Measurements from ENCODE around the gene SRRM5.
A peak's percentile ranks its signal among the peaks of the same experiment; 100 is the strongest.

SRRM5 gene

DNA sequence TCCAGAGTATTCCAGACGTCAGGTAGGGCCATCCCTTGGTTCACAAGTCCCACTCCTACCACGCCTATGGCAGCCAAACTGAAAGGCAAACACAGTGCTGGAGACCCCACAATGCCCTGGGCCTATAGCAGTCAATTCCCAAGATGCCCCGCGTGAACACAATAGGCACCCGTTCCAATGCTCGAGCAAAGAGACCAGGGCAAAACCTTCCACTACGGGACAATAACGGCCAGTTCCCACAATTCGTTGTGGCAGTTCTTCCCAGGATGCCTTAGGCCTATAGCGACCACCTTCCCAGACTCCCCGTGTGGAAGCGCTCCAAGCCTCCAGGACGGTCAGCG, 7.0 kb downstream of the SRRM5 start:
- Mint-ChIP-seq H3K27ac (peak overlapping the region; percentile 98), H3K36me3 (ENCODE audit: low read depth) (no peaks in the 10 kb centered on the region), H3K9me3 (no peaks in the 10 kb centered on the region), H3K27me3 (no peaks in the 10 kb centered on the region), H3K4me1 (peaks cover 18% of the 10 kb centered on the region), H3K4me3 (peak overlapping the region; percentile 93)
- peak; percentile 67 for ATAC-seq
- peak; percentile 67 for DNase-seq

DNA sequence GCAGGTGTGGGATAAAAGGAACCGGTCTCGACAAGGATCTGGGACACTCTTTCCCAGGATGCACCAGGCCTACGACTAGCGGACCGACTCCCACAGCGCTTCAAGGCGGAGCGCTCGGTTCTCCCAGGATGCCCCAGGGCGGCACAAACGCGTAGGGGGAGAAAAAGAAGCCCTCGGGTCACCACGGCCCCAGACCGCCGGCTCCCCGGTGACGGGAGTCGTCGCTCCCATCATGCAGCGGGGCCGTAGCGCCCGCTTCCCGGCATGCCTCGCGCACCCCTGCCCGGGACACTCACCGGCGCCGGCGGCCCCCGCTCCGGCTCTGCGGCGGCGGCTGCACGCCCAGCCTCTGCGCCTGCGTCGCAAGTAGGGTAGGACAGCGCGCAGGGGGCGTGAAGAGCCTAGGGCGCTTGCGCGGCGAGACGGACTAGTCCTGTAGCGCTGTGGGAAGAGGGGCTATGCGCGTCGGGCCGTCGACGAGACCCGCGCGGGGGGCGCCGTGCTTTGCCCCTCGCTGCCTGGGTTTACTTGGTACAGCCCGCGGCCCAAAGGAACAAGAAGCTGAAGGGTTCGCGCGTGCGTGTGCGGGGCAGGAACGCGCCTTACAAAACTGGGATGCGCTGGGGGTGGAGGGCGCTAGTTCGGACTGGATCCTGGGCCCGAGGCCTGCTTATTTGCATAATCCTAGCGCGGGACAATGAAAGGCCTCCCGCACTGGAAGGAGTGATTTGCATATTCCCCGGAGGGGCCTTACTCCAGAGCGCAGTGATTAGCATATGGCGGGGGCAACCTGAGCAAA, 7.6 kb downstream of the SRRM5 start, which contains the start of gene ZNF428:
Gene ZNF428, minus strand, starts transcription at position 368 of the 799 bp plus-strand sequence. CDS start 5,325 bp downstream, outside the sequence.
- DNase-seq = peak; percentile 87
- no peaks in the 10 kb centered on the region for H3K27me3 Mint-ChIP-seq
- H3K9me3 Mint-ChIP-seq = no peaks in the 10 kb centered on the region
- H3K27ac Mint-ChIP-seq = peak within 1 kb of the TSS; percentile 98
- peak; percentile 88 for ATAC-seq
- peak within 1 kb of the TSS; percentile 93 for H3K4me3 Mint-ChIP-seq
- peaks cover 20% of the 10 kb centered on the region for H3K4me1 Mint-ChIP-seq
- no peaks in the 10 kb centered on the region for H3K36me3 Mint-ChIP-seq (ENCODE audit: low read depth)

DNA sequence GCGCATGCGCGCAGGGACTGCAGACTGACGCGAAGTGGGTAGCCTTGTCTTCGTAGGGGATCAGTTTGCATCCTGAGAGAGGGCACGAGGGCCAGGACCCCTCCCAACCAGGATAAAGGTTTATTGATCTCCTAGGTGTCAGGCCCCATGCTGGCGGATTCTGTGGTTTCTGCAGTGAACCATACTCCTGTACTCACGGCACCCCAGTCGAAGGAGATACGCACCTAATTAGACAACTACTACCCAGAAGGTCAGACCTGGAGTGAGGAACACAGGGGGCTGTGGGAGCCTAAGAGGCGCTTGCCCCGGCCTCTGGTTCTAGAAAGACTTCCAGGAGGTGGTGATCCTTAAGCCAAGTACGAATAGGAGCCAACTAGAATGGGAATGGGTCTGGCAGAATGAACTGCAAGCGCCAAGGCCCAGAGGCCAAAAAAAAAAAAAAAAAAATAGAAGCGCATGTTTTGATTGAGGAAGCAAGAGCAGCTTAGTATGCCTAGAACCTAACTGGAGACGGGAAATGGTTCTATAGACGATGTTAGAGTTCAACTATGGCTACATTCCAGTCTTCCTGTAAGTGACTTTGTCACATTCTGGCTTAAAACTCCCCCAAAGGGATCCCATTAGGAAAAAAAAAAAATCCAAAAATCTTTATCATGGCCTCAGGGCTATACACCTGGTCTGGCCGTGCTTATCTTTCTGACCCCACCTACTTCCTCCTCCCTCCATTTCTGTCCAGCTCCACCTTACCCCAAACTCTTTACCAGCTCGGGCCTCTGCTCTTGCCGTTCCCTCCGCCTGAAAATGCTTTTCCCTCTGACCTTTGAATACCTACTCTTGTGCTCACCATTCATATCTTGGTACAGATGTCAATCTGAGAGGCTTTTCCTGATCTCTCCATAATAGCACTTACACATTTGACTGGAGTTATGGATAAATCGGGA, 8.4 kb downstream of the SRRM5 start:
- peak; percentile 1 for ATAC-seq
- peaks cover 27% of the 10 kb centered on the region for H3K4me1 Mint-ChIP-seq
- H3K36me3 Mint-ChIP-seq (ENCODE audit: low read depth) = no peaks in the 10 kb centered on the region

DNA sequence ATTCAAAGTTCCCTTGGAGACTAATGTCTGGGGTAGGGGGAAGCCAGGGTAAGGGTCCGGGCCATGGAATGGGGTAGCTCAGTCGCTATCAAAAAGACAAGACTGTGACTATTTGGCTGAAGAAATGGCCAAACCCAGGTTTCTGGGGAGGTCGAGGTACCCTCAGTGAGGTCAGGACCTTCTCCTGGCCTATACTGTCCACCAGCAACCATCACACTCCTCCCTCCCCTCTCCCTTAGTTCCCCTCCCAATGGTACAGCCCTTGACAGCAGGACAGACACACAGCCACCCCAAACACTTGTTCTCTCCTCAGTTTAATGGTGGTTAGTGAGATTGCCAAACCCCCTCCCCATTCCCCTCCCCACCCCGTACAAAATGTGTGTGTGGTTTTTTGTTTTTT, 10.2 kb downstream of the SRRM5 start:
- Mint-ChIP-seq H3K4me1 (peaks cover 31% of the 10 kb centered on the region), H3K27ac (no peak overlapping the region), H3K36me3 (ENCODE audit: low read depth) (no peaks in the 10 kb centered on the region), H3K4me3 (no peak overlapping the region), H3K9me3 (no peaks in the 10 kb centered on the region), H3K27me3 (no peaks in the 10 kb centered on the region)
- ATAC-seq = no peak
- DNase-seq = no peak

More for the DNA sequence above, 8.4 kb downstream of the SRRM5 start:
- Mint-ChIP-seq H3K4me3 (peak overlapping the region; percentile 93), H3K27me3 (no peaks in the 10 kb centered on the region), H3K27ac (peak overlapping the region; percentile 98), H3K9me3 (no peaks in the 10 kb centered on the region)
- DNase-seq = peak; percentile 91

DNA sequence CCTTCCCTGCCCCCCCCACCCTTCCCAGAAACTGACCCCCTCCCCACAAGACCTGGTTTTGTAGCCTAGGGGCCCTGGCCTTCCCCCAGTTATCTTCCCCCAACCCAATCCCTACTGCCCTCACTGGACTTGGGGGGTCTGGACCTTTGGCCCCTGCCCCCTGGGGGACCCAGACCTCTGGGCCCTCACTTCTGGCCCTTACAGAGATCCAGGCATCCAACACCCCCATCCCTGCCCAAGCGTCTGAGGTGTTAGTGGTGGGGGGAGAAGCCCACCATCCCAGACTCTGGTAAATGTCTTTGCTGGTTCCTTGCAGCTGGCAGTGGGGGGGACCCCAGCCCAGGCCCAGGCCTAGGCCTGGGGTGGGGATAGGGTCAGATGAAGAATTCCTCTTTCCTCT, 11.1 kb downstream of the SRRM5 start:
- H3K4me1 Mint-ChIP-seq = peaks cover 31% of the 10 kb centered on the region
- H3K27me3 Mint-ChIP-seq = peaks cover 2% of the 10 kb centered on the region
- DNase-seq (no peak), ATAC-seq (no peak)
- no peaks in the 10 kb centered on the region for H3K36me3 Mint-ChIP-seq (ENCODE audit: low read depth)
- H3K27ac Mint-ChIP-seq = no peak overlapping the region
- H3K4me3 Mint-ChIP-seq = no peak overlapping the region
- no peaks in the 10 kb centered on the region for H3K9me3 Mint-ChIP-seq

DNA sequence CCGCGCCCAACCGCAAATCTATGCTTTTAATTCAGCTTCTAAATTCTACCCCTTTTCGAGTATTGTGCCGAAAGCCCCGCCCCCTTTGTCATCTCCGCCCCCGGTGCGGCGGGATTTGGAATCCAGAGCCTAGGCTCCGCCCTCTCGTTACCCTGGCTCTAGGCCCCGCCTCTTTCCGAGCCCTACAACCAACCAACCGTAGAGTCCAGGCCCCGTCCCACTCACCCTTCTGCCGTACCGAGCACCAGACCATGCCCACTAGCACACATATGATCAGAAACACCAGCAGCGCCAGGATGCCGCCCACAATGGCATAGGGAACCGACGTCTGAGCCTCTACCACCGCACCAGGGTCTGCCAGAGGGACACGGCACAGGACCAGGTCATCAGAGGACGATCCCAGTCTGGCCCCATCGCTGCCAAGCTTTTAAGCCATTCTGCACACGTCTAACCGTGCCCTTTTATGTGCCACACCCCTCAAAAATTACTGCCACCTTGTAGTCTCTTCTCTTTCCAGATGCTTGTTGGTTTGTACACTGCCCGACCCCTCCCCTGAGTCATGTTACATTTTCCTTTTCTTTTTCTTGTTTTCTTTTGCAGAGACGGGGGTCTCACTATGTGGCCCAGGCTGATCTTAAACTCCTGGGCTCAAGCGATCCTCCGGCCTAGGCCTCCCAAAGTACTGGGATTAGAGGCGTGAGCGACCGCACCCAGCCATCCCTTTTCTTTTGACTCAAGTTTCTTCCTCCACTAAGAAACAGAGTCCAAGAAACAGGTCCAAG, 12.2 kb downstream of the SRRM5 start:
- no peak overlapping the region for H3K4me3 Mint-ChIP-seq
- H3K4me1 Mint-ChIP-seq = peaks cover 27% of the 10 kb centered on the region
- peaks cover 2% of the 10 kb centered on the region for H3K27me3 Mint-ChIP-seq
- H3K36me3 Mint-ChIP-seq (ENCODE audit: low read depth) = no peaks in the 10 kb centered on the region
- DNase-seq = no peak
- H3K9me3 Mint-ChIP-seq = no peaks in the 10 kb centered on the region
- H3K27ac Mint-ChIP-seq = no peak overlapping the region
- no peak for ATAC-seq

DNA sequence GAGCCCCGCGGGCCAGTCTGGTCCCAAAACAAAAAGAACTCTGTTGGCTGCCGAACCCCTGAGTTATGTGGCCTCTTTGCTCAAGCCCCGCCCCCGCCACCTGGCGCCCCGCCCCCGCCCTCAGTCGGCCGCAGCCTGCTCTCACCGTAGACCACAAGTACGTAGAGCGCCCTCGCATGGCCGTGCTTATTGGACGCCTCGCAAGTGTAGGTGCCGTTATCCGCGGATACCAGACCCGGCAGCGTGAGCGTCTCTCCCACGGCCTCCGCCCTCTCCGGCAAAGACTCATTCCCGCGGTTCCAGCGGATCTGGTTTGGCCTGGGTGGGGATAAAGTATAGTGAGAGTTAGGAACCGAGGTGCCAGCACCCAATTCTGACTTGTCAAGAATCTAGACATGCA, 13.0 kb downstream of the SRRM5 start:
- no peak overlapping the region for H3K27ac Mint-ChIP-seq
- ATAC-seq (peak; percentile 78), DNase-seq (peak; percentile 88)
- peaks cover 21% of the 10 kb centered on the region for H3K4me1 Mint-ChIP-seq
- H3K4me3 Mint-ChIP-seq = no peak overlapping the region
- no peaks in the 10 kb centered on the region for H3K36me3 Mint-ChIP-seq (ENCODE audit: low read depth)
- peaks cover 2% of the 10 kb centered on the region for H3K27me3 Mint-ChIP-seq
- no peaks in the 10 kb centered on the region for H3K9me3 Mint-ChIP-seq

DNA sequence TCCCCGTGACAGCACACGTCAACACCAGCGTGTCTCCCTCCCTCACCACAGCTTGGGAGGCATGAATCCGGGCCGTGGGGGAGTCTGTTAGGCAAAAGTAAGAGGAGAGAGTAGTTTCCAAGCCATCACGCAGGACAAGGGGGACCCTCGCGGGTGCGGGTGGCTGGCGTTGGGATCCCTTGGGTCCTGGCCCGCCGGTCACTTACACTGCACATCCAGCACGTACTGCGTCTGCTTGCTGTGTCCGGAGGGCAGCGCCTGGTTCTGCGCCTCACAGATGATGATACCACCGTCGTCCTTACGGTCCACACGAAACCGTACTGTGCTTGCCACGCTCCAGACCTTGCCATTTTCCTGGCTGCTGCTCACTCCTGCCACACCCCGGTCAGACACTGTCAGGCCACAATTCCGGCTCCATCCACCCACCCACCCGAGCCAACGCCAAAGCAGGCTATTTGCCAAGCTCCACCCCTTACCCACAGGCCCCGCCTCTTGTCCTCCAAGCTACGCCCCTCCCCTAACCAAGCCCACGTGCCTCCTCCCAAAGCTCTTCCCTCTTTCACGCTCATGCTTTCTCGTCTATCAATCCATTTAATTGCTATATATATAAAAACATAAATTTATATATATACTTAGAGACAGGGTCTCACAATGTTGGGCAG, 14.2 kb downstream of the SRRM5 start:
- DNase-seq (peak; percentile 37), ATAC-seq (no peak)
- no peaks in the 10 kb centered on the region for H3K36me3 Mint-ChIP-seq (ENCODE audit: low read depth)
- H3K27ac Mint-ChIP-seq = no peak overlapping the region
- no peak overlapping the region for H3K4me3 Mint-ChIP-seq
- H3K4me1 Mint-ChIP-seq = peaks cover 13% of the 10 kb centered on the region
- H3K27me3 Mint-ChIP-seq = peaks cover 2% of the 10 kb centered on the region
- H3K9me3 Mint-ChIP-seq = no peaks in the 10 kb centered on the region

DNA sequence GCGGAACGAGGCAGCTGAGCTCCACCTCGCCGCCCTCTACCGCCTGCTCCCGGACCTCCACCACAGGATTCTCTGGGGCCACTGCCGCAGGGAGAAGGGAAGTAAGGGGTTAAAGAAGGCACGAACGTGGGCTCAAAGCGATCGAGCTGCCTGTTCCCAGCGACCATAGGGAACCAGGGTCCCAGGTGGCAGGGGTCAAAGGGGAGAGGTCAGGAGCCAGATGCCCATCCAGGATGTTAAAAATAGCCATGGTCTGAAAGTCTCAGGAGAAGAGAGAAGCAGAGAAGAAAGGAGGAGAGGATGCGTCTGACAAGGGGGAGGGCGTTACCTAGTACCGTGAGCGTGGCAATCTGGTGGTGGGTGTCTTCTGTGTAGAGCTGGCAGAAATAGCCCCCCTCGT, 14.9 kb downstream of the SRRM5 start:
- Mint-ChIP-seq H3K4me3 (no peak overlapping the region), H3K27ac (no peak overlapping the region)

DNA sequence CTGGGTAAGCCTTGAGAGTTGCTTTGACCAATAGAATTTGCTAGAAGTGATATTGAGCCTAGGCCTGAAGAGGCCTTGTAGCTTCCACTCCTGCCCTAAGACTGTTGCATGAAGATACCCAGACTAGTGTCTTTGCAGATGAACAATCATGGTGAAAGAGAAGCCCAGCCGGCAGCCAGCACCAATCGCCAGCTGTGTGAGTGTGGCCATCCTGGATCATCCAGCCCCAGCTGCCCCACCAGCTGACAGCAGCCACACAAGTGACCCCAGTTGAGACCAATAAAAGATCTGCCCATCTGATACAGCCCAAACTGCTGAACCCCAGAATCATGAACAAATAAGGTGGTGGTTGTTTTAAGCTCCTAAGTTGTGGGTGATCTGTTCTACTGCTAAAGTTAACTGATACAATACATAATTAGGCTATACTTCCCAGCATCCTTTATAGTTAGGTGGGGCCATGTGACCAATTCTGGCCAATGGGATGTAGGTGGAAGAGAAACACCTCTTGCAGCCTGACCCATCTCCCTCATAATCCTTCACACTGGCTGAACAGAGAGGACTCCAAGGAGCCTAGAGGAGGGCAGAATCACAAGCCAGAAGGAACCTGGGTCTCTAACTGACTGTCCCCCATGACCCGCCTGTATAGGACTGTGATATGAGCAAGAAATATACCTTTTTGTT, 16.9 kb downstream of the SRRM5 start:
- H3K27me3 Mint-ChIP-seq = peaks cover 4% of the 10 kb centered on the region
- ATAC-seq (no peak), DNase-seq (no peak)
- peaks cover 13% of the 10 kb centered on the region for H3K4me1 Mint-ChIP-seq
- no peaks in the 10 kb centered on the region for H3K36me3 Mint-ChIP-seq (ENCODE audit: low read depth)
- no peak overlapping the region for H3K27ac Mint-ChIP-seq
- no peak overlapping the region for H3K4me3 Mint-ChIP-seq
- H3K9me3 Mint-ChIP-seq = no peaks in the 10 kb centered on the region

More for the DNA sequence above, 14.9 kb downstream of the SRRM5 start:
- Mint-ChIP-seq H3K9me3 (no peaks in the 10 kb centered on the region), H3K27me3 (peaks cover 2% of the 10 kb centered on the region), H3K4me1 (peaks cover 13% of the 10 kb centered on the region), H3K36me3 (ENCODE audit: low read depth) (no peaks in the 10 kb centered on the region)
- ATAC-seq (no peak), DNase-seq (no peak)

DNA sequence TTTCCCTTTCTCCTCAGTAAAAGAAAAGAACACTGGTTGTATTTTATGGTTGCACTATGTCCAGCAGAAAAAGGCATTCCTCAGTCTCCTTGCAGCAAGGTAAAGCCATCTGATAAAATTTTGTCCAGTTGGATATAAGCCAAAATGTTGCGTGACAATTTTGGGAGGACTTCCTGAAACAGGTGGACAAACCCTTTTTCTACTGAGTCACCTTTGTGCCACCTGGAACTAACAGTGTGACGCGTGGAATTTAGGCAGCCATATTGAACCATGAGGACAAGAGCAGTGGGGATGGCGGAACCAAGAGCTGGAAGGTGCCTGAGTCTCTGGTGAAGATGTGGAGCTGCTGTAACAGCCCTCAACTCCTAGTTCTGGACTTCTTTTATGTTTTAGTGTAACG, 19.6 kb downstream of the SRRM5 start:
- no peak for DNase-seq
- peaks cover 11% of the 10 kb centered on the region for H3K27me3 Mint-ChIP-seq
- no peaks in the 10 kb centered on the region for H3K4me1 Mint-ChIP-seq
- ATAC-seq = no peak
- H3K4me3 Mint-ChIP-seq = no peak overlapping the region
- H3K36me3 Mint-ChIP-seq (ENCODE audit: low read depth) = no peaks in the 10 kb centered on the region
- H3K27ac Mint-ChIP-seq = no peak overlapping the region
- H3K9me3 Mint-ChIP-seq = no peaks in the 10 kb centered on the region

DNA sequence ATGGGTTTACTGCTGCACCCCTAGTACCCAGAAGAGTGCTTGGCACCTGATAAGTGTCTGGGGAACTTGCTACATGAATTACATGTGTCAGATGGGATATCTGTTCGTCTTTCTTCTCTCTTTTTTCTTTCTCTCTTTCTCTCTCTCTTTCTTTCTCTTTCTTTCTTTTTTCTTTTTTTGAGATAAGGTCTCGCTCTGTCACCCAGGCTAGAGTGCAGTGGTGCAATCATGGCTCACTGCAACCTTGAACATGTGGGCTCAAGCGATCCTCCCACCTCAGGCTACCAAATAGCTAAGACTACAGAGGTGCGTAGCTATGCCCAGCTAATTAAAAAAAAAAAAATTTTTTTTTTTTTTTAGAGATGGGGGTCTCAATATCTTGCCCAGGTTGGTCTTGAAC, 21.6 kb downstream of the SRRM5 start:
- Mint-ChIP-seq H3K27me3 (peaks cover 23% of the 10 kb centered on the region), H3K27ac (no peak overlapping the region), H3K4me3 (no peak overlapping the region), H3K4me1 (no peaks in the 10 kb centered on the region), H3K36me3 (ENCODE audit: low read depth) (no peaks in the 10 kb centered on the region), H3K9me3 (no peaks in the 10 kb centered on the region)
- no peak for DNase-seq
- no peak for ATAC-seq

DNA sequence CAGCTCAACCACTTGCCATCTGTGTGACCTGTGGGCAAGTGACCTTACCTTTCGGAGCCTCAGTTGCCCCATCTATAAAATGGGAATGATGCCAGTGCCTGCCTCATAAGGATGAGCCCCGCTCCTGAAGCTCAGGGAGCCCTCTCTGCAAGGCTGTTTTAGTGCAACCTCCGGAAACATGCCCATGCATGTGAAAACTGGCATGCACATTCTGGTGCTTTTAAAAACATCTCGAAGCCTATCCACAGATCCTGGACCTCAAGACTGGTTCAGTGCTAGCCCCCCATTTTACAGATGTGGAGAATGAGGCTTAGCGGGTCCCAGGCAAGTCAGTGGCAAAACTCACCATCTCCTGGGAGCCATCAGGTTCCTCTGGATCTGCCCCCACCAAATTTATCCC, 22.2 kb downstream of the SRRM5 start:
- ATAC-seq (no peak), DNase-seq (no peak)
- H3K27ac Mint-ChIP-seq = no peak overlapping the region
- H3K9me3 Mint-ChIP-seq = no peaks in the 10 kb centered on the region
- H3K4me1 Mint-ChIP-seq = peaks cover 3% of the 10 kb centered on the region
- H3K4me3 Mint-ChIP-seq = no peak overlapping the region
- H3K27me3 Mint-ChIP-seq = peaks cover 28% of the 10 kb centered on the region
- no peaks in the 10 kb centered on the region for H3K36me3 Mint-ChIP-seq (ENCODE audit: low read depth)
